ENCODE data around the gene COX8A.

Gene COX8A

GRCh38 chr11:64022125-64022784 lies 47.8 kb downstream of the COX8A start:
- no peak for DNase-seq

- no peak for DNase-seq
Observed at GRCh38 chr11:64023712-64024710, 49.6 kb downstream of the COX8A start.

- DNase-seq: no peak
Observed at GRCh38 chr11:64025205-64025604, 50.8 kb downstream of the COX8A start.
